Lower leg skin (tissue), 3 donors: ENCODE data around the gene WNT5B.

Source experiments
- CTCF ChIP-seq, 3 donors: fragments of 450-650 bp; IDR thresholded peaks; one replicate each; pipeline ENCODE4 v1.5.1; 2016; ENCODE audit warnings: antibody characterized with exemption in 3 of 3, mild to moderate bottlenecking in 3 of 3, moderate library complexity in 2 of 3
- POLR2A ChIP-seq, 2 donors: fragments of 450-650 bp; IDR thresholded peaks; one replicate each; pipeline ENCODE4 v1.6.1; 2016 to 2017; ENCODE audit warnings: antibody characterized with exemption in 2 of 2, mild to moderate bottlenecking in 1 of 2, moderate library complexity in 1 of 2

GRCh38 chr12:1630827-1631591 is 2.0 kb downstream of the WNT5B start:
- TF ChIP-seq POLR2A (IDR thresholded peaks at IDR 0.05) (no peak), CTCF (IDR thresholded peaks at IDR 0.05) (no peak)
